GM18867 (cell line): ENCODE measurements around the gene RELN.

Experiments used
- ATAC-seq: cut with Tn5 transposase; IDR thresholded peaks from one replicate; pipeline ENCODE4 v1.9.1; 2021; ENCODE audit warnings: mild to moderate bottlenecking, moderate library complexity; ENCODE audit not compliant: unreplicated experiment

Gene RELN

GRCh38 chr7:103651593-103652377 lies 337.7 kb downstream of the RELN start:
- no peak for ATAC-seq

GRCh38 chr7:103649052-103649451 lies 340.4 kb downstream of the RELN start:
- ATAC-seq = no peak

- no peak for ATAC-seq
These were observed 341.3 kb downstream of the RELN start for GRCh38 chr7:103648135-103648534.

GRCh38 chr7:103644319-103644718 lies 345.1 kb downstream of the RELN start:
- no peak for ATAC-seq

- no peak for ATAC-seq
These were observed 349.3 kb downstream of the RELN start for GRCh38 chr7:103640031-103640779.

GRCh38 chr7:103637726-103638125 lies 351.7 kb downstream of the RELN start:
- ATAC-seq = no peak

GRCh38 chr7:103637094-103637493 lies 352.4 kb downstream of the RELN start:
- ATAC-seq = no peak

- ATAC-seq = no peak
These were observed 353.3 kb downstream of the RELN start for GRCh38 chr7:103636153-103636552.

- ATAC-seq = no peak
These were observed 356.5 kb downstream of the RELN start for GRCh38 chr7:103632972-103633371.

- ATAC-seq = no peak
These were observed 357.3 kb downstream of the RELN start for GRCh38 chr7:103632005-103632639.

GRCh38 chr7:103630318-103630717 lies 359.1 kb downstream of the RELN start:
- ATAC-seq = no peak

- ATAC-seq = no peak
These were observed 360.7 kb downstream of the RELN start for GRCh38 chr7:103628742-103629141.

- no peak for ATAC-seq
These were observed 362.7 kb downstream of the RELN start for GRCh38 chr7:103626776-103627175.

GRCh38 chr7:103622274-103622673 lies 367.2 kb downstream of the RELN start:
- ATAC-seq = no peak

GRCh38 chr7:103613655-103614642 lies 375.5 kb downstream of the RELN start:
- no peak for ATAC-seq

GRCh38 chr7:103609778-103610177 lies 379.7 kb downstream of the RELN start:
- no peak for ATAC-seq

- no peak for ATAC-seq
These were observed 383.8 kb downstream of the RELN start for GRCh38 chr7:103605640-103606039.

- ATAC-seq = no peak
These were observed 391.0 kb downstream of the RELN start for GRCh38 chr7:103598326-103598905.

- ATAC-seq = no peak
These were observed 391.9 kb downstream of the RELN start for GRCh38 chr7:103597606-103598005.

- ATAC-seq = no peak
These were observed 395.3 kb downstream of the RELN start for GRCh38 chr7:103594186-103594585.
